Calu3 (cell line): ENCODE measurements around the gene SDC4. TPM values are rescaled to one million over a fixed set of nuclear protein-coding genes. Genes with fewer than 3 reads are reported as not detected.

Experiments
- BruUV-seq: library from RNA; stranded (reverse); fragments of 400-500 nt; replicated peaks from 2 replicates; lab custom pipeline; 2021; lab: Mats Ljungman, UMichigan
- CTCF ChIA-PET: fragments of 300-600 bp; sonication (Branson Sonifier 250); formaldehyde crosslinking; loops from one replicate; lab custom pipeline; 2022; ENCODE audit warnings: antibody characterized with exemption; lab: Charles Lee
- DNase-seq: peaks from one replicate; pipeline ENCODE4 v3.0.0; 2022
- H3K27ac Mint-ChIP-seq: one replicate; pipeline ENCODE4 v1.8.0; 2022; ENCODE audit warnings: mixed read lengths; ENCODE audit not compliant: unreplicated experiment
- H3K27me3 Mint-ChIP-seq: one replicate; pipeline ENCODE4 v1.8.0; 2022; ENCODE audit warnings: mixed read lengths; ENCODE audit not compliant: unreplicated experiment
- H3K36me3 Mint-ChIP-seq: one replicate; pipeline ENCODE4 v1.8.0; 2022; ENCODE audit warnings: mild to moderate bottlenecking, moderate library complexity, mixed read lengths; ENCODE audit not compliant: insufficient read depth, unreplicated experiment
- H3K4me1 Mint-ChIP-seq: one replicate; pipeline ENCODE4 v1.8.0; 2022; ENCODE audit warnings: mild to moderate bottlenecking, low read depth, mixed read lengths; ENCODE audit not compliant: unreplicated experiment
- H3K4me3 Mint-ChIP-seq: one replicate; pipeline ENCODE4 v1.8.0; 2022; ENCODE audit warnings: mild to moderate bottlenecking, low read depth, moderate library complexity, mixed read lengths; ENCODE audit not compliant: unreplicated experiment
- H3K9me3 Mint-ChIP-seq: one replicate; pipeline ENCODE4 v1.8.0; 2022; ENCODE audit warnings: low read depth, mixed read lengths; ENCODE audit not compliant: unreplicated experiment
- intact Hi-C: fragments of 100-400 bp; cut with micrococcal nuclease; formaldehyde crosslinking; loops from one replicate; pipeline ENCODE4 v1.10.0; 2022; ENCODE audit not compliant: unreplicated experiment
- total RNA-seq: library from RNA; stranded (reverse); gene quantifications from 2 replicates; pipeline ENCODE4 v1.2.3, GENCODE V29; 2022
- TF ChIP-seq, protein P1 (sequence below): fragments of 200-600 bp; IDR thresholded peaks from one replicate; pipeline ENCODE4 v1.8.0; 2022; ENCODE audit warnings: antibody characterized with exemption; ENCODE audit not compliant: unreplicated experiment

SDC4 gene
- total RNA-seq, 1 experiment from 2014 or later: 238 TPM

DNA sequence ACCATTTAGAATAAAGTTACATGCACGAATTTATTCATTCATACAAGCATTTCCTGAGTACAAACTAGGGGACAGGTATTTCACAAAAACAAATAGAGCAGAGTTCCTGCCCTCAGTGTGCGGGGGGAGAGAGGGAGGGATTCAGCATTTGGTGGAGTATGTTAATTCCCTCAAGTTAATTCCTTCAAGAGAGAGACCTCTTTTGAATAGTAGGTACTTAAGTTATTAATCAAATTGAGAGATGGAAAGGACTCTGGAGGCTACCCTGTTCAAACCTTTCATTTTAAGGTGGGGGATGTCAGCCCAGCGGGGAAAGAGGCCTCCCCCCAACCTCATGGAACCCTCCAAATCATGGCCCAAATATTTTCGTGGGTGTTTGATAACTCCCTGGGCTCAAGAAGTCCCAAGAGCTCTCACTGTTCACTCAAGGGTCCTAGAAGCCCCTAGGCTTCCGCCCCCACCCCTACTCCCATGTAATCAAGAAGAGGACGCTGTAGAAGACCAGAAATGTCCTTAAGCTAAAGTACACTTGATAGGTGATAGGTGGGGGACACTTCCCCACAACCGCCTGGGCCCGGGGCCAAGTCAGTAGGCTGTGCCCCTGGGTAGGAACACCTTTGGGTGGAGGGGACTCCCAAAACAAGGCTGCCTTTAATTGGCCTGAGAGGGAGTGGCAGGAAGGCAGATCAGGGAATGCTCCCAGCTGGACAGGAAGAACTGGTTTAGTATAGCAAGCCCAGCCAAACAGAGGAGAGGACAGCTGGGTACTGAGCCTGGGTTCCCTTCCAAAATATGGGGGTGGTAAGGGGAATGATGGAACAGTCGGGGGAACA, 2.9 kb downstream of the SDC4 start:
- H3K36me3 Mint-ChIP-seq: peaks cover 87% of the 10 kb centered on the region
- intact Hi-C loops: loop anchor here (2.0 kb wide), 2 partner anchors 13 to 23 kb away; no protein-coding TSS in a partner anchor
- TF ChIP-seq, protein P1, sequence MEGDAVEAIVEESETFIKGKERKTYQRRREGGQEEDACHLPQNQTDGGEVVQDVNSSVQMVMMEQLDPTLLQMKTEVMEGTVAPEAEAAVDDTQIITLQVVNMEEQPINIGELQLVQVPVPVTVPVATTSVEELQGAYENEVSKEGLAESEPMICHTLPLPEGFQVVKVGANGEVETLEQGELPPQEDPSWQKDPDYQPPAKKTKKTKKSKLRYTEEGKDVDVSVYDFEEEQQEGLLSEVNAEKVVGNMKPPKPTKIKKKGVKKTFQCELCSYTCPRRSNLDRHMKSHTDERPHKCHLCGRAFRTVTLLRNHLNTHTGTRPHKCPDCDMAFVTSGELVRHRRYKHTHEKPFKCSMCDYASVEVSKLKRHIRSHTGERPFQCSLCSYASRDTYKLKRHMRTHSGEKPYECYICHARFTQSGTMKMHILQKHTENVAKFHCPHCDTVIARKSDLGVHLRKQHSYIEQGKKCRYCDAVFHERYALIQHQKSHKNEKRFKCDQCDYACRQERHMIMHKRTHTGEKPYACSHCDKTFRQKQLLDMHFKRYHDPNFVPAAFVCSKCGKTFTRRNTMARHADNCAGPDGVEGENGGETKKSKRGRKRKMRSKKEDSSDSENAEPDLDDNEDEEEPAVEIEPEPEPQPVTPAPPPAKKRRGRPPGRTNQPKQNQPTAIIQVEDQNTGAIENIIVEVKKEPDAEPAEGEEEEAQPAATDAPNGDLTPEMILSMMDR: no peak
- no peaks in the 10 kb centered on the region for H3K9me3 Mint-ChIP-seq
- DNase-seq: peak; percentile 92
- no TSS peak for BruUV-seq
- H3K4me1 Mint-ChIP-seq: peaks cover 59% of the 10 kb centered on the region
- no peaks in the 10 kb centered on the region for H3K27me3 Mint-ChIP-seq
- H3K27ac Mint-ChIP-seq: peak overlapping the region; percentile 99
- CTCF ChIA-PET: interaction anchor here (0.6 to 5.3 kb wide), 8 partner anchors 8 to 949 kb away, joined by 3 to 51 read pairs (median 4); partner anchors contain the start of gene SYS1
- peak overlapping the region; percentile 95 for H3K4me3 Mint-ChIP-seq

DNA sequence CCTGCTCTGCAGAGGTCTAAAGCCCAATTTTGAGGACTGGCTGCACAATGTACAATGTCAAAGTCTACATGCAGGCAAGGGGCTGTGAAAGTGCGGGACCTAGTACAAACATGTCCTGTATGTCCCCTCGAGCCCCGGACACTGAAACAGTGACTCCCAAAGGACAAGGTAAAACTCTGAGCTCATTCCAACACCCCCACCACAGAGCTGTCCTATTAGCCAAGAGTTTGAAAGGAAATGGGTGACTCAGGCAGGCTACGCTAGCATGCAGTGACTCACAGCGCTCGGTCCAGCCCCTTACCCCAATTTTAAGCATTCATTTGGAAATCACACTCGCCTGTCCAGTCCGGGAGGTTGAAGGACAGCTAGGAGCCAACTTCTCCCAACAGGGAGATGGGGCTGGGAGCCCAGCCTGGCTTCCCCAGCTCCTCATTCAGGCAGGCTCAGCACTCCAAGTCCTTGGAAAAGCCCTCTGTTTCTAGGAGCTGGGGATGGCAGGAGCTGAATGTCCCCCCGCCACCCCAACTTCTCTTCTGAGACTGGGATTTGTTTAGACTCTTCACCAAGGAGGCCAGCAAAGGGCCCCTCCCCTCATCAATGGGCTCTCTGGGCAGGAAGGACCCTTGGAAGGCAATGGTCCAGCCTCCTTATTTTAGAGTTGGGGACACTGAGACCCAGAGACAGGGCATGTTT, 3.9 kb downstream of the SDC4 start:
- DNase-seq: peak; percentile 91
- Mint-ChIP-seq H3K9me3 (no peaks in the 10 kb centered on the region), H3K36me3 (peaks cover 97% of the 10 kb centered on the region), H3K4me1 (peaks cover 69% of the 10 kb centered on the region), H3K4me3 (peak overlapping the region; percentile 95), H3K27ac (peak overlapping the region; percentile 99), H3K27me3 (no peaks in the 10 kb centered on the region)
- TF ChIP-seq, protein P1: no peak
- CTCF ChIA-PET: interaction anchor here (0.6 to 6.0 kb wide), 14 partner anchors 8 to 1931 kb away, joined by 3 to 57 read pairs (median 3); partner anchors contain the start of gene SYS1
- BruUV-seq: TSS peak; percentile 95
- intact Hi-C loops: loop anchor here (2.0 kb wide), 2 partner anchors 14 to 22 kb away; no protein-coding TSS in a partner anchor

DNA sequence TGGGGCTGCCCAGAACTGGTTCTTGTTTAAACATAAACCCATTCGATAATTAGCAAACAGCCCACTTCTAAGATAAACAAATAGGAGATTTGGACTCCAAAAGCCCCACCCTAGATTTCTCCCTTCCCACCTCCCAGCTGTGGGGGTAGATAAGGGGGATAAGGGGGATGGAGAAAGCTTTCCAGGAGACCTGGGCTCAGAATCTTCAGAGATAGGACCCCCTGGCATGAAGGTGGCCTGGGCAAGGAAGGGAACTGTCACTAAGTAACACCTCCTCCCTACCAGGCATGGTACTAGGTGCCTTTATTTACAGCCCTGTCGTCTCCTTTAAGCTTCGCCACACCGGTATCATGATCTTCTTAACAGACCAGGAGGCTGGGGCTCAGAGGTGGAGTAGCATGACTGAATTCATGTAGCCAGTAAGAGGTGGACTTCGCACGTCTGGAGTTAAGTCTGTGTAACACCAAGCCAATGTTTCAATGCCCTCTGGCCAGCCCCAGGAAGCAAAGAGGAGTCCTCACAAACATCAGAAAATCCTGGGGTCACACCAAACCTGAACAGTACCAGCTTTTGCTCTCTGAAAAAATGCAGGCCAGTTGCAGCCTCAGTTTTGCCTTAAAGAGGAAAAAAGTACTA, 4.6 kb downstream of the SDC4 start:
- no peaks in the 10 kb centered on the region for H3K9me3 Mint-ChIP-seq
- intact Hi-C loops: loop anchor here (2.0 kb wide), 2 partner anchors 15 to 21 kb away; no protein-coding TSS in a partner anchor
- TF ChIP-seq, protein P1: no peak
- H3K4me3 Mint-ChIP-seq: peak overlapping the region; percentile 95
- no peaks in the 10 kb centered on the region for H3K27me3 Mint-ChIP-seq
- H3K4me1 Mint-ChIP-seq: peaks cover 75% of the 10 kb centered on the region
- peaks cover 98% of the 10 kb centered on the region for H3K36me3 Mint-ChIP-seq
- peak overlapping the region; percentile 99 for H3K27ac Mint-ChIP-seq
- no TSS peak for BruUV-seq
- CTCF ChIA-PET: interaction anchor here (0.6 to 6.0 kb wide), 14 partner anchors 9 to 1932 kb away, joined by 3 to 57 read pairs (median 3); partner anchors contain the start of gene SYS1
- no peak for DNase-seq
